Thyroid gland (tissue), 4 donors: ENCODE measurements around the gene CAMK2G. TPM values are rescaled to one million over a fixed set of nuclear protein-coding genes. Genes with fewer than 3 reads are reported as not detected.
A peak's percentile ranks its signal among the peaks of the same experiment; 100 is the strongest.

ENCODE experiments used
- DNase-seq, 2 donors: peaks; one replicate each; pipeline ENCODE4 v3.0.0-alpha.2; 2019
- H3K27ac ChIP-seq, 3 donors: fragments of 200-600 bp; sonication (generic); 1 replicate in 2 of 3; 2 replicates in 1 of 3; pipeline ENCODE4 v1.5.1; 2016 to 2019; ENCODE audit warnings: mild to moderate bottlenecking in 1 of 3, moderate library complexity in 1 of 3
- H3K27me3 ChIP-seq: fragments of 200-600 bp; sonication (generic); one replicate; pipeline ENCODE4 v1.5.1; 2019
- H3K36me3 ChIP-seq, 2 donors: fragments of 200-600 bp; sonication (generic); one replicate each; pipeline ENCODE4 v1.5.1; 2016 to 2019
- H3K4me1 ChIP-seq, 2 donors: fragments of 200-600 bp; sonication (generic); one replicate each; pipeline ENCODE4 v1.5.1; 2017 to 2019
- H3K4me3 ChIP-seq, 3 donors: fragments of 200-600 bp; sonication (generic); replicated peaks in 1 of 3; 1 replicate in 2 of 3; 2 replicates in 1 of 3; pipeline ENCODE4 v1.5.1; 2016; ENCODE audit warnings: mild to moderate bottlenecking in 1 of 3
- H3K9me3 ChIP-seq: fragments of 200-600 bp; sonication (generic); one replicate; pipeline ENCODE4 v1.5.1; 2017
- CTCF ChIP-seq, 6 experiments: fragments of 200-600 bp in 3 of 6; fragments of 450-650 bp in 3 of 6; sonication (generic) in 3 of 6; IDR thresholded peaks; one replicate each; pipeline ENCODE4 v1.5.1; 2016 to 2019; ENCODE audit warnings: antibody characterized with exemption in 6 of 6, mild to moderate bottlenecking in 2 of 6, inconsistent platforms in 1 of 6, moderate library complexity in 1 of 6
- POLR2A ChIP-seq, 2 donors: fragments of 450-650 bp; IDR thresholded peaks; one replicate each; pipeline ENCODE4 v1.6.1; 2017; ENCODE audit warnings: antibody characterized with exemption in 2 of 2, mild to moderate bottlenecking in 2 of 2, moderate library complexity in 1 of 2
- WGBS, 2 donors: methylation state at CpG; one replicate each; pipeline ENCODE4 v1.1.5; 2017; 5-methylcytosine and 5-hydroxymethylcytosine counted together
- intact Hi-C: fragments of 100-400 bp; cut with DNase I; formaldehyde crosslinking; loops from one replicate; pipeline ENCODE4 v1.15.1; 2023
- total RNA-seq, 4 donors: library from RNA; depleted of rRNA; stranded (reverse); fragments of >200 nt; gene quantifications; one replicate each; pipeline ENCODE4 v1.2.3, GENCODE V29; 2016

CAMK2G gene
- total RNA-seq, 4 donors from 2014 or later, result 21.2 to 27.4 (median 22.3) TPM

- no peak overlapping the region for H3K27ac ChIP-seq
- intact Hi-C loops, result no loop called here
- no peaks in the 10 kb centered on the region for H3K27me3 ChIP-seq
- peaks cover 5 to 14% of the 10 kb centered on the region in 2 donors for H3K4me1 ChIP-seq
- H3K9me3 ChIP-seq, result no peaks in the 10 kb centered on the region
- TF ChIP-seq POLR2A (IDR thresholded peaks at IDR 0.05), result no peak
- TF ChIP-seq CTCF (IDR thresholded peaks at IDR 0.05), result no peak
- H3K36me3 ChIP-seq, result no peaks in the 10 kb centered on the region
- no peak overlapping the region for H3K4me3 ChIP-seq
- no peak for DNase-seq
- 97% methylated on average over 3 of the region's 3 CpGs for WGBS, 2 donors
Observed at GRCh38 chr10:73917566-73918305, 43.4 kb upstream of the CAMK2G start.

- Histone ChIP-seq H3K4me3 (no peak overlapping the region), H3K9me3 (no peaks in the 10 kb centered on the region), H3K4me1 (peaks cover 11 to 22% of the 10 kb centered on the region in 2 donors), H3K36me3 (no peaks in the 10 kb centered on the region), H3K27ac (peak overlapping the region in 1 of 3 donors; percentile 1), H3K27me3 (no peaks in the 10 kb centered on the region)
- intact Hi-C loops, result no loop called here
- DNase-seq, result no peak
- WGBS, 2 donors, result 66 to 77% methylated on average over 5 of the region's 5 CpGs
- no peak for TF ChIP-seq CTCF (IDR thresholded peaks at IDR 0.05)
- no peak for TF ChIP-seq POLR2A (IDR thresholded peaks at IDR 0.05)
Observed at GRCh38 chr10:73916761-73917470, 42.6 kb upstream of the CAMK2G start.

GRCh38 chr10:73915206-73915851 lies 41.0 kb upstream of the CAMK2G start:
- no peaks in the 10 kb centered on the region for H3K9me3 ChIP-seq
- TF ChIP-seq POLR2A (IDR thresholded peaks at IDR 0.05) (no peak), CTCF (IDR thresholded peaks at IDR 0.05) (no peak)
- no peak for DNase-seq
- WGBS, 2 donors, result 75 to 77% methylated on average over 8 of the region's 8 CpGs
- H3K27me3 ChIP-seq, result no peaks in the 10 kb centered on the region
- intact Hi-C loops, result no loop called here
- no peak overlapping the region for H3K27ac ChIP-seq
- no peak overlapping the region for H3K4me3 ChIP-seq
- peaks cover 22 to 33% of the 10 kb centered on the region in 2 donors for H3K4me1 ChIP-seq
- no peaks in the 10 kb centered on the region for H3K36me3 ChIP-seq

GRCh38 chr10:73914036-73914435 lies 39.7 kb upstream of the CAMK2G start:
- no peak for TF ChIP-seq CTCF (IDR thresholded peaks at IDR 0.05)
- TF ChIP-seq POLR2A (IDR thresholded peaks at IDR 0.05), result no peak
- no peak overlapping the region for H3K27ac ChIP-seq
- 88 to 92% methylated on average over 10 of the region's 10 CpGs for WGBS, 2 donors
- intact Hi-C loops, result no loop called here
- H3K4me1 ChIP-seq, result peaks cover 17 to 30% of the 10 kb centered on the region in 2 donors
- H3K4me3 ChIP-seq, result no peak overlapping the region
- H3K9me3 ChIP-seq, result no peaks in the 10 kb centered on the region
- H3K27me3 ChIP-seq, result no peaks in the 10 kb centered on the region
- H3K36me3 ChIP-seq, result no peaks in the 10 kb centered on the region
- no peak for DNase-seq
